GM21381 (cell line): ENCODE measurements around the gene UFSP1.
"Not testable (repeated sequence)": the region's sequence is repeated elsewhere in the genome, so short reads cannot be mapped to it uniquely, and the experiment has no call there.

Experiments
- ATAC-seq: cut with Tn5 transposase; IDR thresholded peaks from one replicate; pipeline ENCODE4 v1.9.1; 2021; ENCODE audit warnings: mild to moderate bottlenecking, moderate library complexity; ENCODE audit not compliant: unreplicated experiment

The UFSP1 gene

DNA sequence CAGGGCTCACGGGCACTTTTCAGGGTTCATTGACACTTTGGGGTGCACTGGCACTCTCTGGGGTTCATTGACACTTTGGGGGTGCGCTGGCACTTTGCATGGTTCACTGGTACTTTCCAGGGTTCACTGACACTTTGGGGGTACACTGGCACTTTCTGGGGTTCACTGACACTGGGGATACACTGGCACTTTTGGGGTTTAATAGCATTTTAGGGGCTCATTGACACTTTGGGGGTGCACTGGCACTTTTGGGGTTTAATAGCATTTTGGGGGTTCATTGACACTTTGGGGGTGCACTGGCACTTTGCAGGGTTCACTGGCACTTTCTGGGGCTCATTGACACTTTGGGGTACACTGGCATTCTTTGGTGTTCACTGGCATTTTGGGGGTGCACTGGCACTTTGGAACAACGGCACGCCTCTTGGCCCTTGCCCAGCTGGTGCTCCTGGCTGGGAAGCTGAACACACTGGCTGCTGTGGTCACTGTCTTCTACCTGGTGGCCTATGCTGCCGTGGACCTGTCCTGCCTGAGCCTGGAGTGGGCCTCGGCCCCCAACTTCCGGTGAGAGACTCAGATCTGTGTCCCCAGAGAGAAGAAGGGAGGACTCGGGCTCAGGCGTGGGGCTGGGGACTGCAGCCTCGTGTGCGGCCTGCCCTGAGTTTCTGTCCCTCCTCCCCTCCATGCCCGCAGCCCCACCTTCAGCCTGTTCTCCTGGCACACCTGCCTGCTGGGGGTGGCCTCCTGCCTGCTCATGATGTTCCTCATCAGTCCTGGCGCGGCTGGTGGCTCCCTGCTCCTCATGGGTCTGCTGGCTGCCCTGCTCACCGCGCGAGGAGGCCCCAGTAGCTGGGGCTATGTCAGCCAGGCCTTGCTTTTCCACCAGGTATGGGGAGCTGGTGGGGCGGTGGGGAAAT lies 28.6 kb downstream of the UFSP1 start:
- ATAC-seq, result no peak

DNA sequence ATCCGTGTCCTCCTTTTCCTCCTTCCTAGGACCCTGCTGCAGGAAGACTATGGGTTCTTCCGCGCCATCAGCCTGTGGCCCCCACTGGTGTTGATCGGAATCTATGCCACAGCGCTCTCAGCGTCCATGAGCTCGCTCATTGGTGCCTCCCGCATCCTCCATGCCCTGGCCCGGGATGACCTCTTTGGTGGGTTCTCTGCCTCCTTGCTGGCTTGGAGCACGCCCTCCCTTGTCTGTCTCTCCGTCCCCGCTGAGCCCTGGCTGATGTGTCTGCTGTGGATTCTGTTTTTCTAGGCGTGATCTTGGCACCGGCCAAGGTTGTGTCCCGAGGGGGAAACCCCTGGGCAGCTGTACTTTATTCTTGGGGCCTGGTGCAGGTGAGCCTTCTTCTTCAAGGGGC lies 29.7 kb downstream of the UFSP1 start:
- no peak for ATAC-seq

DNA sequence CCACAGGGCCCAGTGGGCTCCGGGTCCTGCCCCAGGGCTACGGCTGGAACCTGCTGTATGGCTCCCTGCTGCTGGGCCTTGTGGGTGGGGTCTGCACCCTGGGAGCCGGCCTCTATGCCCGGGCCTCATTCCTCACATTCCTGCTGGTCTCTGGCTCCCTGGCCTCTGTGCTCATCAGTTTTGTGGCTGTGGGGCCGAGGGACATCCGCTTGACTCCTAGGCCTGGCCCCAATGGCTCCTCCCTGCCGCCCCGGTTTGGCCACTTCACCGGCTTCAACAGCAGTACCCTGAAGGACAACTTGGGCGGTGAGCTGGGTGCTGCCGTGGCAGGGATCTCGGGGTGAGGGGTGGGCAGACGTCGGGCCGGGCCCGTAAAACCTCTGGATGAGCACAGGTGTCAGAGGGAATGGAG lies 32.6 kb downstream of the UFSP1 start:
- no peak for ATAC-seq

DNA sequence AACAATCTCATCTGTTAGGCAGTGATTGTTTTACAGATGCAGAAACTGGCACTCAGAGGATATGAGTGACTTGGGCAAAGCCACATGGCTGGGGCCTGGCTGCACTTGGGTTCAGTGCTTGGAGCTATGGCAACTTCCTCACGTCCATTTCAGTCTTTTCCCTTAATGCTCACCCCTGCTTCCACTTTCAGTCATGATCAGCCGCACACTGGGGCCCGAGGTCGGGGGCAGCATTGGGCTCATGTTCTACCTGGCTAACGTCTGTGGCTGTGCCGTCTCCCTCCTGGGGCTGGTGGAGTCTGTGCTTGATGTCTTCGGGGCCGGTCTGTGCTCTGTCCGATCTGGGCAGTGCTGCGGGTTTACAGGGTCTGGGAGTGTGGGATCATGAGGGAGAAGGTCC lies 34.0 kb downstream of the UFSP1 start:
- no peak for ATAC-seq

DNA sequence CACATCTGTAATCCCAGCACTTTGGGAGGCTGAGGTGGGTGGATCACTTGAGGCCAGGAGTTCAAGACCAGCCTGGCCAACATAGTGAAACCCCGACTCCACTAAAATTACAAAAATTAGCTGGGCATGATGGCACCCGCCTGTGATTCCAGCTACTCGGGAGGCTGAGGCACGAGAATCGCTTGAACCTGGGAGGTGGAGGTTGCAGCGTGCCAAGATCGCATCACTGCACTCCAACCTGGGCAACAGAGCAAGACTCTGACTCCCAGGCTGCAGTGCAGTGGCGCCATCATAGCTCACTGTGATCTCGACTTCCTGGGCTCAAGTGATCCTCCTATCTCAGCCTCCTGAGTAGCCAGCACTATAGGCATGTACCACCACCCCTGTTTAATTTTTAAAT lies 34.6 kb downstream of the UFSP1 start:
- ATAC-seq, result not testable (repeated sequence)

DNA sequence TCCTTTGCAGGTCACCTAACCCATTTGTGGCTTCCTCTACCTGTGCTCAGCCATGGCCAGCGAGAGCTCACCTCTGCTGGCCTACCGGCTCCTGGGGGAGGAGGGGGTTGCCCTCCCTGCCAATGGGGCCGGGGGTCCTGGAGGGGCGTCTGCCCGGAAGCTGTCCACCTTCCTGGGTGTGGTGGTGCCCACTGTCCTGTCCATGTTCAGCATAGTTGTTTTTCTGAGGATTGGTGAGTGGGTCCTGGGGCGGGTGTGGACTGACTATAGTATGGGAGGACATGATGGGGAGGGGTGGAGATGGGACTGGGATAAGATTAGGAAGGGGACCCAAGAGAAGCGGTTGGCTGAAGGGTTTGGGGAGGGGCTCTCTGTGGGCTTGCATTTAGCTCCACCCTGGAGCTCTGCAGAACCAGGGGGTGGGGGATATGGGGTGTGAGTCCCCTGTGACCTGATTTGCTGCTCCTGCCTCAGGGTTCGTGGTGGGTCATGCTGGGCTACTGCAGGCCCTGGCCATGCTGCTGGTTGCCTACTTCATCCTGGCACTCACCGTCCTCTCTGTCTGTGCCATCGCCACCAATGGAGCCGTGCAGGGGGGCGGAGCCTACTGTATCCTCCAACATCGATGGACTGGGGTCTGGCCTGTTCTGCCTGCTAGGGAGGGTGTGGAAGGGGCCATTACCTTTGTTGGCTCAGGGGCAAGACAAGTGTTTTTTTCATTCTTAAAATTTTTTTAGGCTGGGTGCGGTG lies 35.2 kb downstream of the UFSP1 start:
- ATAC-seq, result no peak

DNA sequence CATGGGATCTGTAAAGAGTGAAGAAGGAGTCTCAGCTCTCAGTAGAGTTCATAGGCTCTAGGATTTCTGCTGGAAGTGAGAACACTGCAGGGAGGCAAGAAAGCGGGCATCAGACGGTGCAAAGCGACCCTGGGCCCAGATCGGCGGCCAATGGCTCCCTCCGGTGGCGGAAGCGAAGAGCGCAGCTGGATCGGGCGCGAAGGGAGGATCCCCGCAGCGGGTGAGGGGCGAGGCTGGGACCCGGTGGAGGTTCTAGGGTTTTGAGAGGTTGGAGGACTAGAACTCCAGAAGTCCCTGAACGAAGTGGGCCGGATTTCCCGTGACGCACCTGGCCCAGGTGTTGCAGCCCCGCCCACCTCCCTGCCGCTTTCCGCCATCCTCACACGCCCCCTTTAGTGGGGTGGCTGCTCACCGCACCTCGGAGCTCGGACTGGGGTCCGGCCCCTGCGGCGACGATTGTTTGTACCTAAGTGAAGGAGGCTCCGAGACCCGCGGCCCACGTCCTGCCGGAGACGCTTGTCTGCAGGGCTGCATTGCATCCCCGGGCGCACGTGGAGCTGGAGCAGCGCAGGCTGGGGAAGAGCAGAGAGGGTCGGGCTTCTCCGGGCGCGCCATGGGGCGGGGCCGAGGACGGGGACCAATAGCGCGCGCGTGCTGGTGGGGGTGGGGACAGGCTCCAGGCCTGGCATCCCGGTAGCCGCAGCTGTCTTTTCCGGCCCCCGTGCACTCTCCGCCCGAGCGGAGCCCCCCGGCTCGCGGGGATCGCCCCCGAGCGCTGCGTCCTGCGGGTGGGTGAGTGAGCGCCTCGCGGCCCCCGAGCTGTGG lies 37.3 kb downstream of the UFSP1 start, which contains the start of gene SLC12A9:
Gene SLC12A9 (plus strand): TSS at position 666 of the 825 bp plus-strand sequence. CDS start 1,485 bp downstream, outside the sequence.
- peak; percentile 91 for ATAC-seq

DNA sequence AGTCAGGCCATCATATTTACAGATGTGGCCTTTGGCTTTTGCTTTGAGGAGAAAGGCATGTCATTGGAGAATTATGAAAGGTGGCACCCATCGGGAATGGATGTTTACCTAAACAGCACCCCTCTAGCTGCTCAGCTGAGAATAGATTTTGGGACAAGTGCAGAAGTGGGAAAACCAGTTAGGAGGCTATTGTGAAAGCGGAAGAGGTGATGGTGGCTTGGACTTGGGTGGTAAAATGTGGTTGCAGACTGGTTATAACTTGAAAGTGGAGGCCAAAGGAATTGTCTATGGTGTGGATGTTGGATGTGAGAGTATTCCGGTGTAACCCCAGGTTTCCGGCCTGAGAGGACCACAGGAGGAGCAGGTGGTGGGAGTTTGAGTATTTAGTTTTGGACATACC lies 42.2 kb downstream of the UFSP1 start:
- ATAC-seq, result no peak

DNA sequence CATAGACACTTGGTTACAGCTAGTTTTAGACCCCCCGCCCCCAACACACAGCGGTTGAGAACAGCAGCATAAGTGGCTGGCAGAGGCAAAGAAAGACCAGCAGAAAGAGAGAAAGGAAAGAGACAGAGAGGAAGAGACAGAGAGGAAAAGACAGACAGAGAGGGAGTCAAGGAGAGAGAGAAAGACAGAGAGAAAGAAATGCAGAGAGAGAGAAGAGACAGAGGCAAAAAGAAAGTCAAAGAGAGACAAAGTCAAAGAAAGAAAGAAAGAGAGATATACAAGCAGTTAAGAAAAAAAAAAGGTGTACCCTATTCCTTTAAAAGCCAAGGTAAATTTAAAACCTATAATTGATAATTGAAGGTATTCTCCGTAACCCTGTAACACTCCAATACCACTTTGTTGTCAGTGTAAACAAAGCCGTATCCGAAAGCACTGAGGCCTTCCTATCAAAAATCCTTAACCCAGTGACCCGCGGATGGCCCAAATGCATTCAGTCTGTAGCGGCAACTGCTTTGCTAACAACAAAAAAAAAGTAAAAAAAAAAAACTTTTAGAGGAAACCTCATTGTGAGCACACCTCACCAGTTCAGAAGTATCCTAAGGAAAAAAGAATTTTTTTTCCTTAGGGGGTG lies 48.9 kb downstream of the UFSP1 start:
- no peak for ATAC-seq

DNA sequence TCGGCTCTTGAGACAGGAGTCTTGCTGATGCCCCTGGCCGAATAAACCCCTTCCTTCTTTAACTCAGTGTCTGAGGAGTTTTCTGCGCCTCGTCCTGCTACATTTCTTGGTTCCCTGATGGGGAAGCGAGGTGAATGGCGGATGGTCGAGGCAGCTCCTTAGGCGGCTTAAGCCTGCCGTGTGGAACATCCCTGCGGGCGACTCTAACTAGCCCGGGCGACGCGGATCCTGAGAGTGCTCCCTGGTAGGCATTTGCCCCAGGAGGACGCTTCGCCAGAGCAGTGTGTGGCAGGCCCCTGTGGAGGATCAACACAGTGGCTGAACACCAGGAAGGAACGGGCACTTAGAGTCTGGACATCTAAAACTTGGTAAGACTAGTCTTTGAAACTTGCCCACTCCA lies 50.2 kb downstream of the UFSP1 start:
- no peak for ATAC-seq
